Fibroblast of skin of right biceps (primary cell): ENCODE results near the gene PPP2R2C.

Experiments used
- DNase-seq: peaks from one replicate; pipeline ENCODE4 v3.0.0-alpha.2; 2013

Gene PPP2R2C

GRCh38 chr4:6472387-6473263 lies at the start of gene PPP2R2C:
PPP2R2C (minus strand) TSS chr4:6472614; CDS start chr4:6472229, 385 bp downstream.
- no peak for DNase-seq

- no peak for DNase-seq
Measured at GRCh38 chr4:6520978-6521377, 48.6 kb upstream of the PPP2R2C start.

DNA sequence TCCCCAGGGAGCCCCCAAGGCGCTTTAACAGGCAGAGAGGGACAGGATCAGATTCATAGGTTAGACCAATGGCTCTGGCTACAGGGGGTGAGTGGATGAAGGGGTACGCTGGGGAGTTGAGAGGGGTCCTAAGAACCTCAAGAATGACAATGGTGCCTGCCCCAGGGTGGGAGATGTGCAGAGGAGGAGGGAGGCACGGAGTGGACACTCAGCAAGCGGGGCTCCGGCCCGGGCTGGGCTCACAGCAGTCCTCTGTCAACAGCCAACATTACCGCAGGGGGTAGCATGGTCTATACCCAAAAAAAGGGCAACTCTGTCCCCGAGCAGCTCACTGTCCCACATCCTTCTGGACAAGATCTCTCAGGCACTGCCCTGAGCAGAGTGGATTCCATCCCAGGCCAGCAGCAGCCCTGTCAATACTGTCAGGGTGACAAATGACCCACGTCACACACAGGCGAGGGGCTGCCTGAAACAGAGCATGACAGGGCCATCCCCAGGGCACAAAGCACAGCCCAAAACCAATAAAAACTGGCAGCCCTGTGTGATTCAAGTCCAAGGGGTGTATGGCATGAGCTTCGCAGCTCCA lies 47.7 kb upstream of the PPP2R2C start:
- DNase-seq = no peak

DNA sequence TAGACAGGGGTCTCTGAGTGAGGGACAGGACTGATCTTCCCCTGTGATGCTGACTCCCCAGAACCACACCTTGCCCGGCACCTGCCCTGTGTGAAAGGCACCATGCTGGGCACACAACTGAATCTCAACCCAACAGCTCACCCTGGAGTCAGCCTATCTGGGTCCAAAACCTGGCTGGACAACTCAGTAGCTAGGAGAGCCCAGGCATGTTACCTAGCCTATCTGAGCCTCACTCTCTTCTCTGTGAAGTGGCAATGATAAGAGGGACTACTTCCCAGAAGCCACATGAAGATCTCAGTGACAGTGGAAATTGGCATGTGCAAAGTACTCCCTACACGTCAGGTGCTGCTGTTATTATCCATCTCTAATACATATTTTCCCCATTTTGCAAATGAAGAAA lies 44.8 kb upstream of the PPP2R2C start:
- DNase-seq = no peak

- DNase-seq = no peak
Measured at GRCh38 chr4:6516762-6517161, 44.3 kb upstream of the PPP2R2C start.

DNA sequence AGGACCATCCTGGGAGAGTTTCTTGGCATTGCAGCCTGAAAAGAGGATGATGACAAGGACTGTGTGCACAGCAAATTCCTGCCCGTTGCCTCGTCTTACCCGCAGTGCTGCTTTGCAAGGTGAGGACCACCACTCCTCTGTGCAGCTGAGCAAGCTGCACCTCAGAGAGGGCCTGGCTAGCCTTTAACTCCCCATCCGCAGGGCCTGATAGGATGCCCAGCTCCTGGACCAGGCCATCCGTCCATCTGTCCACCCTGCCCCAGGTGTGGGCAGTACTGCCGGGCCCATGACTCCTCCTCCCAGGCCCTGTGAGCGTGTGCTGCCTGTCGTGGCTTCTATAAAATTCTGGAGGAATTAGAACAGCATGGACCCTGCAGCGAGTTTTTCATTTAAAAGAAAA lies 43.9 kb upstream of the PPP2R2C start:
- no peak for DNase-seq

GRCh38 chr4:6513678-6514077 lies 41.3 kb upstream of the PPP2R2C start:
- no peak for DNase-seq

- DNase-seq = no peak
Measured at GRCh38 chr4:6509587-6509986, 37.2 kb upstream of the PPP2R2C start.

- DNase-seq = no peak
Measured at GRCh38 chr4:6507345-6507744, 34.9 kb upstream of the PPP2R2C start.

- DNase-seq = no peak
Measured at GRCh38 chr4:6506616-6507140, 34.3 kb upstream of the PPP2R2C start.

DNA sequence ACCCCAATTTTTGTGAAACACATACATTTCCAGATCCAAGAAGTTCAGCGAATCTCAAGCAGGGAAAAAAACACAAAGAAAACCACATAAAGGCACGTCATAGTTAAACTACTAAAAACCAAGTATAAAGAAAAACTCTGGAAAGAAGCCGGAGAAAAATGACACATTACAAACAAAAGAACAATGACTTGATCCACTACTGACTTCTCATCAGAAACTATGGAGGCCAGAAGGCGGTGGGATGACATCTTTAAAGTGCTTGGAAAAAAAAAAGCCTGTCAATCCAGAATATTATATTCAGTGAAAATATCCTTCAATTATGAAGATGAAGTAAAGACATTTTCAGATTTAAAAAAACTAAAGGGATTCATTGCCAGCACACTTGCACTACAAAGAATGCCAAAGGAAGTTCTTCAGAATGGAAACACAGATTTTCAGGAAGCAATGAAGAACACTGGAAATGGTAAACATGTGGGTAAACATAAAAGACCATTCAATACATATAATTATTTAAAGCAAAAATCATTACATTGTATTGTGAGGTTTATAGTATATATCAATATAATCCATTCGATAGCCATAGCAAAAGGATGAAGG lies 32.6 kb upstream of the PPP2R2C start:
- no peak for DNase-seq

GRCh38 chr4:6502747-6503465 lies 30.5 kb upstream of the PPP2R2C start:
- no peak for DNase-seq

GRCh38 chr4:6502147-6502546 lies 29.7 kb upstream of the PPP2R2C start:
- no peak for DNase-seq

- no peak for DNase-seq
Measured at GRCh38 chr4:6501171-6501570, 28.8 kb upstream of the PPP2R2C start.

GRCh38 chr4:6500481-6501140 lies 28.2 kb upstream of the PPP2R2C start:
- no peak for DNase-seq

DNA sequence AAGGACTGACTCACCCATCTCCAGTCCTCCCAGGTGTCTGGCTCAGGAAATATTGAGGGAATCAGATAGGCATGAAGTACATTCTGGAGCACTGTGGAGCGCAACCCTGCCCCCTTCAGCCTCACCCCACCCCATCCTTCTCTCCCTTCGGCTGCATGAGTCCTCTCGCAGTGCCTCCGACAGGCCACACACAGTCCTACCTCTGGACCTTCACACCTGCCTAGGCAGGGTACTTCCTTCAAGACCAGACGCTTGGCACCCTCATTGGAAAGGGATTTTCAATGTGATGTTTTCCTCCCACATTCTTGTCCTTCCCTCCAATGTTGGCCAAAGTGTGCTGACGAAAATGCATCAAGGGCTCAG lies 26.8 kb upstream of the PPP2R2C start:
- DNase-seq = no peak

DNA sequence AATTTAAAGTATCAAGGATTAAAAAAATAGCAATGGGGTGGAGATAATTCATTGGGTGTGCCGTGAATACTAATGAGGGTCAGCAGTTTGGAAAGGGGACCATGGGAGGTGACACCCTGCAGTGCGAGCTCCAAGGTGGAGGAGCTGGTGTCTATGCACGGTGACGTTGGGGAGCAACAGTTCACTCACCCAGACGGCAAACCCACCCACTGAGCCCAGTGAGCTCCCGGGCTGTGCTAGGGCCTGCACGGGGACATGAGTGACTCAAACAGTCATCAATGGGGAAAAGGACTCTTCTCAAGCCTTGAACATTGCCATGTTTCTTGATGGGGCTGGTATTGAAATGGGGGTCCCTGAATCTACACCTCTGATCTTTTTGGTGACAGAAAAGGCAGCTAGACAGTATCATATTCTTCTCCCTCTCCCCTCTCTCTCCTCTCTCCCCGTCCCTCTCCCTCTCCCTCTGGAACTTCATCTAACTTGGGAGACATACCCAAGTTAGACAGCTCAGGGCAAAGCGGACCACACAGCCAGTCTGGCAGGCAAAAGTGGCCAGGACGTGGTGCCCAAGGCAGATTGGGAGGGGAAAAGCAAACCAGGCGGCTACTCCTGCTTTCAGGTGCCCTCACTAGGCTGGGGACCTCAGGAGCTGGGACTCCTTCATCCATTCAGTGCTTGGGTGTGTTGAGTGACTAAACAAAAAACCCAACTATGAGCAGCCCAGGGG lies 26.3 kb upstream of the PPP2R2C start:
- no peak for DNase-seq

DNA sequence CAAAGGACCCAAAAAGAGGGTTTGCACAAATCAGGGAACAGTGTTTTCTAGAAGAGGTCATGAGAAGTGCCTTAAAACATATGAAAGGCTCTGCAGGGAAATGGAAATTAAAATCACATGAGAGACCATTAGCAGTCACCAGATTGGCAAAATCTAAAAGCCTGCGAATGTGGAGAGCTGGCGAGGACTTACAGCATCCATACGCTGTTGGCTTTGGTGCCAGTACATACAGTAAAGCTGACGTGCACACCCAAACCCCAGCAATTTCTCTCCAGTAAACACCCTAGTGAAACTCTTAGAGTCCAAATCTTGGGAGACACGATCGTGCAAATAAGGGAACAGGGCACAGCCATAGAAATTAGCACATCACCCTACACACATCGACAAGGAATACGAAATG lies 25.4 kb upstream of the PPP2R2C start:
- no peak for DNase-seq

GRCh38 chr4:6495736-6496135 lies 23.3 kb upstream of the PPP2R2C start:
- DNase-seq = no peak

DNA sequence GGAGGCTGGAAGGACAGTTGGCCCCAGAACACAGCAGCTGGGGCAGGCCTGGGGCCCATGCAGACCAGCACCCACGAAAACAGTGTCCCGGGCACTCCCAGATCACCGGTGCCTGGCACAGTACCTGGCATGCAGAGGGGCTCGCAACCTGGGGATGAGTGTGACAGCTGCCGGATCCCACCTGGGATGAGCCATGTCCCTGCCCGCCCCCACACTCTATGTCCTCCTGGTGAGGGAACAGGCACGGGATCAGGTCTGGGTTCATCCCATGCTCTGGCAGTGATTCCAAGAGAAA lies 22.8 kb upstream of the PPP2R2C start:
- DNase-seq = no peak

DNA sequence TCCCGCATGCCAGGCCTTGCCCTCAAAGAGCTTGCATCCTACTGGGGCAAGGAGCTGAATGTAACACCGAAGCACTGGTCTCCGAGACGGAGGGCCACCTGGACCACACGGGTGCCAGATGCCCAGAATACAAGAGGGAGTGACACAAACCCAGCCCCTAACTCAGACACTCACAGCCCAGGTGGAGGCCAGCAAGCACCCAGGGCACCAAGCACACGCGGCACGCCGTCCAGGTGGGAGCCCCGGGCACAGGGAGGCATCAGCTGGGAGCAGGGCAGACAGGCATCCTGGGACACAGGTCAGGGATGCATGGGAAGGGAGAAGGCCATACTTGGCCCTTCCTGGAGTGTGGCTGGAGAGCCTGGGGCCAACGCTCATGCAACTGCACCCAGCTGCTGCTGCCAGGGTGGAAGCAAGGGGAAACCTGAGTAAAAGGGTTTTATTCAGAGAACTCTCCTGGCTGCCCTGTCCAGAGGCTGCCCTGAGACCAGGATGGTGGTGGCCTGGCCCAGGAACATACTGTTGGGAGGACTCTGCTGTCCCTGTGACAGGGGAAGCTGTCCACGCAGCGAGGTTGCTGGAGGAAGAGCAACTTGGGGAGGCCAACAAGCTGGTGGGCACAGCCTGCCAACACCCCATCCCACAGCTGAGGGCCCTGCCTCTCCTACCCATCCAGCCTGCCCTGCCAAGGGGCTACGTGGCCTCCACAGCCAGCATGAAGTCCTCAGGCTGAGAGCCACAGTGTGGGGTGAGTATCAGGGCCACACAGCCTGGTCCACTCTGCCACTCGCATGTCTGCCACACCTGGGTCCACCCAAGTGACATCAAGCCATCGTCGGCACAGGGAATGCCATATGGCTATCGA lies 22.2 kb upstream of the PPP2R2C start:
- no peak for DNase-seq
